Measurements from ENCODE around the gene EMD.
"Not testable (repeated sequence)": the region's sequence is repeated elsewhere in the genome, so short reads cannot be mapped to it uniquely, and the experiment has no call there.

The EMD gene

GRCh38 chrX:154378799-154379568 is at the start of gene EMD:
EMD (plus strand) TSS chrX:154379295; CDS start chrX:154379485, 190 bp downstream.
- peak; percentile 95 for DNase-seq (ENCODE audit: low read depth in 2 of 2)

- DNase-seq (ENCODE audit: low read depth in 2 of 2): no peak
These were observed 46.5 kb upstream of the EMD start for GRCh38 chrX:154332561-154332960.

DNA sequence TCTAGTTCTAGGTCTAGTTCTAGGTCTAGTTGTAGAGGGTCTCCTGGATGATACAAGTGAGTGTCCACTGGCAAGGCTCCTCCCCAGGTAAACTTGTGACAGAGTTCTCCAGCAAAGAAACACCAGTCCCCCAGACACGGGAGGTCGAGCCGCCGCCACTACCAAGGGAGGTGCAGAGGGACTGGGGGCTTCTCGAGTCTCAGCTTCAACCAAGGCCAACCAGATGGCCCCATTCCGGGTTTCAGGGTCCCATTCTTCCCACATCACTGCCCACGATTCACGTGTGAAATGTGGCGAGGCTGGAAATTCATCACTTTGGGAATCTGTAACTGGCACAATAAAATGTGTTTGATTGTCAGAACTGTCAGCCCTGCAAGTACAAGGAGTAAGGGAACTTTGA is 46.0 kb upstream of the EMD start:
- no peak for DNase-seq (ENCODE audit: low read depth in 2 of 2)

DNA sequence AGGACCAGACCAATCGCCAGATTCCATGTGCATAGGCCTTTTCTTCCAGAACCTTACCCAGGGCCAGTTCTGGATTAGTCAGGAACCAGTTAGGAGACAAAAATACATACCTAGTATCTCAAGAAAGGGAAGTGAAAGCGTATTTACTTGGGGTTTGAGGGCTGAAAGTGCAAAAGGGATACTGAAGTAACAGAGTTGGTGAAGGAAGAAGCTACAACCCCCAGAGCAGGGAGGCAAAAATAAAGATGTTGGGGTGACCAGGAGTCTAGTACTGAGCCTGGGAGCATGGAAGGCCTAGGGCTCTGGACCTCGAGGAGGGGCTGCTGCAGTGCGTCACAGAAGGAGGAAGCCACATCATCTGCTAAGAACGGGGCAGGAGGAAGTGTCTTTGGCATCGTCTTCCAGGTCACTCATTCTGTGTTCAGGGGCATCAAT is 45.2 kb upstream of the EMD start:
- DNase-seq (ENCODE audit: low read depth in 2 of 2): no peak

GRCh38 chrX:154334496-154334895 is 44.6 kb upstream of the EMD start:
- no peak for DNase-seq (ENCODE audit: low read depth in 2 of 2)

- DNase-seq (ENCODE audit: low read depth in 2 of 2): not testable (repeated sequence)
These were observed 37.4 kb upstream of the EMD start for GRCh38 chrX:154341399-154342298.

DNA sequence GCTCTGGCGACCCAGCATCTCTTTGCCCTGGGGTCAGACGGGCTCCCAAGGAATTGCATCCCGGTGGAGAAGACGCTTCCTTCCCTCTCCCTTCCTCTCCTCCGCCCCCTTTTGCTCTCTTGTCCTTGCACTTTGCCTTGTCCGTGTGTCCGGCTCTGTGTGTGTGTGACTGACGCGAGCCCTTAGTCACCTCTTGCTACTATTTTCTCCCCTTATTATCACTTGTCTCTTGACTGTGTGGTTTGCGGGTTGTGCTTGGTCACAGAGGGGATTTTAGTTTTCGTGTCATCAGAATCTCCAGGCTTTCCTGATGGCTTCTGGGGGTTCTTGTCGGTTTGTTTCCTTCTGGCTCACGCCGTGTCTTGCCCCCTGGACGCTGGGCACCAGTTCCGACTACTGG is 36.0 kb upstream of the EMD start:
- DNase-seq (ENCODE audit: low read depth in 2 of 2): not testable (repeated sequence)

DNA sequence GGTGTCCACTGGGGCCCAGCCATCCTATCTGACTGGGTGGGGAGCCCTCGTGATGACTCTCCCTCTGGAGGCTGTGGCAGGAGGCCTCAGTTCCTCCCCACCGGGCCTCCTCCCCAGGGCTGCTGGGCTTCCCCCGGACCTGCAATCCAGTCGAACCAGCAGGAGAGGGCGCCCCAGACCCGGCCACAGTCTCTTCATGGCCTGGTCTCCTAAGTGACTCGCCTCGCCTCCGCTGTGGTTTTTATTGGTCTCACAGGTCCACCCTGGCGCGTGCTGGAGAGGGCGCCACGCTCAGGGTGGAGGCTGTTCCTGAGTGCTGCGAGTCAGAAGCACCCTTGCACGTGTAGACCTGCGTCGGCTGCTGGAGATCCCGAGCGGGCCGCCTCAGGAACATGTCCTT is 35.5 kb upstream of the EMD start:
- not testable (repeated sequence) for DNase-seq (ENCODE audit: low read depth in 2 of 2)

DNA sequence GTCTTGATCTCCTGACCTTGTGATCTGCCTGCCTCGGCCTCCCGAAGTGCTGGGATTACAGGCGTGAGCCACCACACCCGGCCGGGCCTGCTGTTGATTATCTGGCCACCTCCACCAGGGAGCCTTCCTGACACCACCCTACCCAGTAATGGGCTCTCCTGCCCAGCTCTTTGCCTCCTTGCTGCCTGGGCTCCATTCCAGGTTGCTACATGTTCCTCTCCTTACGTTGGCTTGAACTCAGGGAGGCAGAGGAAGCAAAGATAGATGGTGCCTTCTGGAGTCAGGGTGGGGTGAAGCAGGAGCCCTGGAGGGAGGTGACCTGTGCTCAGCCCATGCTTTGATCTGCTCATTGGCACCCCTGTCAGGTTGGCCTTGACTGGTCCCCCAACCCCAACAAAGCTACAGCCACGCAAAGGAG is 31.0 kb upstream of the EMD start:
- DNase-seq (ENCODE audit: low read depth in 2 of 2): no peak

DNA sequence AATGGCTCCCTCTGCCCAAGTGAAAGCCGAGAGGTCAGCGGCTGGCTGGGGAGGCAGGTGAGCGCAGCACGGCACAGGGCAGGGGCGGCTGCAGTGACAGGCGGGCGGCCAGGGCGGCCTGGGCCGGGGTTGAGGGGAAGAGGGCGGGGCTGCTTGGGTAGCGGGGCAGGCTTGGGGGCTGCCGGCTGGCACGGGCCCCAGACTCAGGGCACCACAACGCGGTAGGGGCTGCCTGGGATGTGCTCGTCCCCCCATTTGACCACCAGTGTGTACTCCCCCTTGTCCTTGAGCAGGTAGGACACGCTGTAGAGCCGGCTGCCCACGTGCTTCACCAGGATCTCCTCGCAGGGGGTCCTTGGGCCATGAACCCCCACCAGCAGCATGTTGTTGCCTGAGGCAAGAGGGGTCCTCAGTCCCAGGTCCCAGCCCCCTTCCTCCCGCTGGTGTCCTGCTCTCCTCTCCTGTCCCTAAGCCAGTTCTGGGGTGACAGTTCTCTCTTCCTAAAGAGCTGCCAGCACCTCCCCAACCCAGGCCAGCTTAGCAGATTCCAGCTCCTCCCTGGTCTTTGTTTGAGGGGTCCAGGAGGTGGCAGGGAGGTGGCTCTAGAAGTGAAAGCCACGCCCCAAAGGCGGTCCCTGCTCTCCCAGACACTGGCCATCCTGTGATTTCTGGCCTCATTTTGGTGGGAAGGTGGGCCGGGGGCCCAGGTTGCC is 30.3 kb upstream of the EMD start:
- DNase-seq (ENCODE audit: low read depth in 2 of 2): no peak

DNA sequence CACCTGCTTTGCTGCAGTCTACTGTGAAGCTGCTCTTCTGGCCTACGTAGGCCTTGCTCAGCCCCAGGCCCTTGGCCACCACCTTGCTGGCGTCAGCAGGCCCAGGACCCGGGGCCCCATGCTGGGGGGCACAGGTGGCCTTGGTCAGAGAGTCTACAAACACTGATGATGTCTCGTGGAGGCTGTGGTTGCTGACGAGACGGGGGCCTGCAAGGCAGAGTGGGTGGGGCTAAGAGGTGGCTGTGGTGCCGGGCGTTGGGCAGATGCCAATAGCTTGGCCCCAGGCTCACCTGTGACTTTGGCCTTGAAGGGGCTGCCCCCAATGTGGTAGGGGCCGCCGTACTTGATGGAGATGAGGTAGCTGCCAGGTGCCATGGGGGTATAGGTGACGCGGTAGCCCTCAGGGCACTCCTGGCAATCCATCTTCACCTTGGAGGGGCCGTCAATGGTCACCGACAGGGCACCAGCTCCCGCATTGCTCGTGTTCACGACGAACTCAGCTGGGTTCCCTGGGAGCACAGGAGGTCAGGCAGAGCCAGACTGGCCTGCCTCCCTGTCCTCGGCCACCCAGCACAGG is 29.6 kb upstream of the EMD start:
- DNase-seq (ENCODE audit: low read depth in 2 of 2): no peak

DNA sequence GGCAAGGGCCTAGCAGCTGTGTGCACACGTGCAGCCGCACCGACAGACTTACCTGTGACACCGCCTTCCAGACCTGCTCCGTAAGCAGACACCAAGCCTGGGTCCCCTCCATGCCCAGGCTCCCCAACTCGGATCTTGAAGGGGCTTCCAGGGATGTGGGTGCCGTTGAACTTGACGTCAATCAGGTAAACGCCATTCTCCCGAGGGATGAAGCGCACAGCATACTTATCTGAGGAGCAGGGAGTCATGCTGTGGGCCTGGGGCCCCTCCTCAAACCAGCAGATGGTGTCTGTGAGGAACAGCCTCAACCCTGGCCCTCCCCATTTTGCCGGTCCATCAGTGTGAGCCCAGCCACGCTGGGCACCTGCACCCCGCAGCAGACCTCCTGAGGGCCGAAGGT is 29.1 kb upstream of the EMD start:
- no peak for DNase-seq (ENCODE audit: low read depth in 2 of 2)

- DNase-seq (ENCODE audit: low read depth in 2 of 2): no peak
These were observed 28.5 kb upstream of the EMD start for GRCh38 chrX:154350429-154351182.

DNA sequence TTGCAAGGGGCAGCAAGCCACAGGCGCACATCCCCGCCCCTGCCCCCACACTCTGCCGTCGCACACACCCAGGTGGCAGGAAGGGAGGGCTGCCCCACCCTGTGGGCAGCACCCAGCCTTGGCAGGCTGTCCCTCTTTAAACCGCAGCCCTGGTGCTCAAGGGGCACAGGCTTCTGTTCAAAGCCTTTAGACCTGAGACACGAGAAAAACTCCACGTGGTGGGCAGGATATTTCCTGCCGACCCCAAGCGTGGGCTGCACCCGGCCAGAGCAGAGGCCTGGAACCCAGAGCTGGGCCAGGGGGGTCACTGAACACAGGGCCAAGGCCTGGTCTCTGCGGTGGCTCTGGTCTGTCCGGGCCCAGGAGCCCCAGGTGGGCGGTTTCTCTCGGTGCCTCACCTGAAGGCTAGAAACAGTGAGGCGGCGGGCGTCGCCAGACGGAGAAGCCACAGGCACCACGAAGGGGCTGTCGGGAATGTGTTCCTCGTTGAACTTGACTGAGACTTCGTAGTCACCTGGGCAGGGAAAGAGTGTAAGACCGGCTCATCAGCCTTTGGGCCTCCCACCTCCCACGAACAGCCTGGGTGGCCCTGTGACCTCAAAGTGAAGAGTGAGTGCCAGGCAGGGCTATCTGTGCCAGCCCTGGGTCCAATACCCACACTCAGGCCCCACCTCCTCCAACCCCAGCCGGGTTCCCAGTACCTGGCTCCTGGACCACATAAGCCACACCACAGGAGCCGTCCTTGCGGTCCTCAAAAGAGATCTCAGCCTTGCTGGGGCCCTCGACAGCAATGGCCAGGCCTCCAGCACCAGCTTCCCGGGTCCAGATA is 27.7 kb upstream of the EMD start:
- DNase-seq (ENCODE audit: low read depth in 2 of 2): no peak

DNA sequence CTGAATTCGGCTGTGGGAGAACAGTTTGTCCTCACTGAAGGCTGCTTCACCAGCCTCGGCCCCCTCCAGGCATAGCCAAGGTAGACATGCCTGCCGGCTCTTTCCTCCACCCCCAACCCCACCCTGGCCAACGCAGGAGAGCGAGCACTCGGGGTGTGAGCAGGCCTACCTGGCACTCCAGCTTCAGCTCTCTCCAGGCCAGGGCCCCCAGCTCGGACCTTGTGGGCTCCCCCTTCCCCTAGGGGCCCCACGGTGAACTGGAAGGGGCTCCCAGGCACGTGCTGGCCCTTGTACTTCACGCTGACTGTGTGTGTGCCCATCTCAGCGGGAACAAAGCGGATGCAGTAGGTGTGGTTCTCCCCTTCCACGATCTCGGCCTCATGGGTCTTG is 27.1 kb upstream of the EMD start:
- no peak for DNase-seq (ENCODE audit: low read depth in 2 of 2)

DNA sequence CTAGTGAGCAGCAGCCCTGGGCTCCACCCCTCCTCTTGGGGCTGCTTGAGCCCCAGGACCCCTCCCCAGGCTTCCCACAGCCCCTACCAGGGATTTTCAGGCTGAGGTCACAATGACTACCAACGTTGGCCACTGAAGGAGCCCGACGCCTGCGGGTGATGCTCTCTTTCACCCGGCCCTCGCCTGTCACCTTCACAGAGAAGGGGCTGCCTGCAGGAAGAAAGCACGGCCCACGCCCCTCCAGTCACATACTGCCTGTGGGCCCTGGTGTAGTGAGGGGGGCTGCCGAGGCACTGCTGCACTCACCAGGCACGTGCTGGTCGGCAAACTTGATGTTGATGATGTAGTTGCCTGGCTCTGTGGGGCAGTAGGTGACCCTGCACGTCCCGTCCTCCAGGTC is 26.6 kb upstream of the EMD start:
- no peak for DNase-seq (ENCODE audit: low read depth in 2 of 2)

- no peak for DNase-seq (ENCODE audit: low read depth in 2 of 2)
These were observed 25.8 kb upstream of the EMD start for GRCh38 chrX:154353172-154353843.

DNA sequence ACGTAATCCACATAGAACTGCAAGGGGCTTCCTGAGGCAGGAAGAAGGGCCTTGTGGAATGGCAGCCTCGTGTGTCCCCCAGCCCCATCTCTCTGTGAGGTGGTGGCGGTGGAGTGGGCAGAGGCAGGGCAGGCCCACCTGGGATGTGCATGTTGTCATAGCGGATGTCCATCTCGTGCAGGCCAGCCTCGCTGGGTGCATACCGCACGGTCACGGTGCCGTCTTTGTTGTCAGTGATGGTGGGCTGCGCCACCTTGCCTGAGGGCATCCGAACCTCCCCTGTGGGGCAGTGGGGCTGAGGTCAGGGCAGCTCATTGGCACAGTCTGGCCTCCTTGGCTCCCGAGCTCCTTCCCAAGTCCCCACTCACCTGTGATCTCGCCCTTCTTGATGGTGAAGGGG is 25.1 kb upstream of the EMD start:
- no peak for DNase-seq (ENCODE audit: low read depth in 2 of 2)

DNA sequence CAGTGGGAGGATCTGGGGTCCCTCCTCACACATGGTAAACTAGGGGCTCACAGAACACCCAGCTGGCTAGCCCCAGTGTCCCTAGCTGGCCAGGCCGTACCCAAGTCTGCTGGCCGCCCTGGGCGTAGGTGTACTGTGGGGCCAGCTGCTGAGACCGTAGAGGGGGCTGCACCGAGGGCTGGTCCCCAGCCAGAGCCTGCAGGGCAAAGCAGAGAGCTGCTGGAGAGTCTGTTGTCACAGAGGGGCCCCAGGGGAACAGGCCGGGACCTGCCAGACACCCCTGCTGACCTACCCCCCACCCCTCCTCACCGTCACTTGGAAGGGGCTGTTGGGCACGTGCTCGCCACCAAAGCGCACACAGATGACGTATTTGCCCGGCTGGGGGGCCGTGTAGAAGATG is 24.6 kb upstream of the EMD start:
- no peak for DNase-seq (ENCODE audit: low read depth in 2 of 2)

All from fibroblast of skin of left biceps (primary cell).